NCI-H1436 treated with DMSO at 0.1 percent for 48 hours (cell line): ENCODE data around the gene ZMYND10.

Experiments used
- DNase-seq: peaks from one replicate; lab custom pipeline; 2025; lab: John Stamatoyannopoulos, UW

Gene ZMYND10

DNA sequence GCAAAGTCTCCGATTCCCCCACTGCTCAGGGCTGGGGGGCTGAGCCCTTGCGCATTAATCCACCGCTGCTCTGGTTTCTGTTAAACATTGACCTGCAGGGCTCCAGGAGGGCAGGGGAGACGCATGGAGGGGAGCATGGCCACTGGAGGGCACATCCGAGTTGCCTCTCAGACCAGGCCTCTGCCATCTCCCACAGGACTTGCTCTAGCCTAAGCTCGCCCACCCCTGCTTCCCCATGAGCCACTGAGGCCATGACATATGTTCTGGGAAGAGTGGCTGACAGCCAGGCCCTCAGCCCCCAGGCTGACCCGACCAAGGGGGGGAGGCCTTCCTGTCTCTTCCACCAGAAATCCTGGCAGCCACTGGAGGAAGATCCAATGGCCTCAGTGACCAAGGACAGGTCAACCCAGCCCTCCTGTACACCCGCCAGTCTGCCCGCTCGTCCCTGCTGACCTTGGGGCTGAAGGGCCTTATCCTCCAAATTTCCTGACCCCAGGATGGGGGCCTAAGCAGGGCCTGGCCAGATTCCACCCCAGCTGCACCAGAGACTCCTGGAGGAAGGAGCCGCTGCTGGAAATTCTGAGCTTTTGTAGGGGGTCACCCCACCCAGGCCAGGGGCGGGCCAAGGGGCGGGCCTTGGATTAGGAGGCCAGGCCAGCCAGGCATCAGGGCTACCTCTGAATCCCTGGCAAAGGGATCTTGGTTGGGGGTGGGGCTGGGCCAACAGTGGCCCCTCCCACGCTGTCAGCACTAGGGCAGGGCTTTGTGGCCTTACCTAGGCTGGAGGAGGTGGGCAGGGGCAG is 42.3 kb downstream of the ZMYND10 start, which contains the start of gene HYAL1:
Gene HYAL1 (minus strand): TSS at position 562 of the 803 bp plus-strand sequence. CDS start 618 bp downstream, outside the sequence.
- no peak for DNase-seq

DNA sequence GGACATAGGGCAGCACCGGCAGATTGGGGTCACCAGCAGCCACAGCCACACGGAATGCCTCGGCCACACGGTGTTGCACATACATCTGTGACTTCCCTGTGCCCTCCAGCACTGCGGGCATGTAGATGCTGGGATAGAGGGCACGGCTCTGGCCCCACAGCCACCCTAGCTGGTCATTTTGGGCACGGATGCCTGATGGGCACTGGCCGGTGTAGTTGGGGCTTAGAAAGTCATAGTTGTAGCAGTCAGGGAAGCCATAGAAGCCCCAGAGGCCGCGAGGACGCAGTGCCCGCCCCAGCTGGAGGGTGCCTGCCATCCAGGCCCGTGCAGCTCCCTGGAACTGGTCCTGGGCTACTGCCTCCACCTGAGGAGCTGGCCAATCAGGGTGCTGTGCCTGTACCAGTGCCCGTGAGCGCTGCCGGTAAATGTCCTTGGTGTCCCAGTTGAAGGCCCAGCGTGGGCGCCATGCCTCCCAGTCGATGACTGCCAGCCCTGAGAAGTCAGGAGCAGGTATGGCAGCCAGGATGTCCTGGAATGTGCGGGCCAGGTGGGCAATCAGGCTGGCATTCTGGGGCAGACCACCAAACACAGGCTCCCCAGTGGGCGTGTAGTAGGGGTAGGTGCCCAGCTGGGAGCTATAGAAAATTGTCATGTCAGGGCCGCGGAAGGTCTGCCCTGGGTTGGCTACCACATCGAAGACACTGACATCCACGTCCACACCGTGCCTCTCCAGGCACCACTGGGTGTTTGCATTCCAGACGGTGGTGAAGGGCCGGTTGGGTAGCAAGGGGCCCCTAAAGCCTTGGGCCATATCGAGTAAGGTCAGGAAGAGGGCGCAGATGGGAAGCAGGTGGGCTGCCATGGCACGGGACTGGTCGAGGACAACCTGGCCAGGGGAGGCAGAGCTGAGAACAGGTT is 43.2 kb downstream of the ZMYND10 start:
- DNase-seq, result no peak

DNA sequence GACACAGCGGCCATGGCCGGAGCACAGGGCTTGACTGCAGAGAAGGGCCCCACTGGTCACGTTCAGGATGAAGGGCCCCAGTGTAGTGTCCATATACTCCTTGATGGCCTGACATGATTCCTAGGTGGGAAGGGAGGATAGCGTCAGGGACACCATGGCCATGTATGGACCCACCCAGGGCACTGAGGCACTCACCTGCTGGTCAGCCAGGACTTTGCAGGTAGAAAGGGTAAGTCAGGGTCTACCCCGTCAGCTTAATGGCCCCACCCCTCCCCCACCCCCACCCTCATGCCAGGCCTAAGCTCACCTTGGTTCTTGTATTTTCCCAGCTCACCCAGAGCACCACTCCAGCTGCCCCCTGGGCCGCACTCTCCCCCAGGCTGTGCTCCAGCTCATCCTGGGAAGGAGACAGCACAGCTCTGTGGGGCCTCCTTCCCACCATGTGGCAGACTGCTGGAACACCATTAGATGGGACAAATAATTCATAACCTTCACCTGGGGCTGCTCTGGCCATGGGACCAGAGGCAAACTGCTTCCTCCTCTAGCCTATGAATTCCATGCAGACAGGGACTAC is 44.8 kb downstream of the ZMYND10 start:
- DNase-seq, result no peak

DNA sequence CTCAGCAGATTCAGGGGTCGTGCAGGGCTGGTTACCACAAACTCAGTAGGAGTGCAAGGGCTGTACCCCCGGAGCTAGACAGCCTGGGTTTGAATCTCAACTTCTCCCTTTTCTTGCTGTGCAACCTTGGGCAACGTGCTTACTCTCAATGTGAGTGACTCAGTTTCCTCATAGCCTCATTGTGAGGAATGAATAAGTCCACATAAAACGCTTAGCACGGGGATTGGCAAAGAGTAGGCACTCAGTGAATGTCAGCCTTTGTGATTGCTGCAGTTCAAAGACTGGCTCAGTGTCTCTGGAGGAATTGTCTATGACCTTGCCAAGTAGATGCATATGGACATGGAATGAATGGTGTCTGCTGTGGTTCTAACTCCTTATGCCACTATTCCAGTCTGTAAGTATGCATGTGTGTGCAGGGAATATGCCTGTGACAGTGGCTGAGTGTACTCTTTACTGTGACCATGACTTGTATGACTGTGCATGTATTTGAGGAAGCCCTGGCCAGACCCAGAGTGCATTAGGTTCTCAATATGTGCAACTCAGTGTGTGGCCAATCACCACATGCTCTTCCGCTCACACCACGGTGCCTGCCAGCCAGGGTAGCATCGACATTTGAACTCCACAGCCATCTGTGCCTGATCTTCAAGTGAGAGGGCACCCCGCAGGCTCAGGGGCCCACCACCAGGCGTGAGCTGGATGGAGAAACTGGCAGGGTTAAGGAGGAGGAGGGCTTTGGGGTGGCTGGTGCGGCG is 45.4 kb downstream of the ZMYND10 start:
- DNase-seq, result no peak

DNA sequence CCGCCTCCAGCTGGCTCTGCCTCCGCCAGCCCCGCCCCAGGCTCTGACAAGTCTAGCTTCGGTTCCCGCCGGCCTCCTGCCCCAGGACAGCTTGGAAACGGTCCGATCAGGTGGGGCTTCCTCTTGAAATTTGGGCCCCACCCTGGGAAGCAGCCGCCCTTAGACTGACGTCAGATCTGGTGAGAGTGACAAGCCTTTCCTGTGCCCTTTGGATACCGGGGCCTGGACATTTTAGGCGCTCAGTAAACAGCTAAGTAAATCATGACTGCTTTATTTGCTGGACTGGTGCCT is 45.9 kb downstream of the ZMYND10 start:
- no peak for DNase-seq

DNA sequence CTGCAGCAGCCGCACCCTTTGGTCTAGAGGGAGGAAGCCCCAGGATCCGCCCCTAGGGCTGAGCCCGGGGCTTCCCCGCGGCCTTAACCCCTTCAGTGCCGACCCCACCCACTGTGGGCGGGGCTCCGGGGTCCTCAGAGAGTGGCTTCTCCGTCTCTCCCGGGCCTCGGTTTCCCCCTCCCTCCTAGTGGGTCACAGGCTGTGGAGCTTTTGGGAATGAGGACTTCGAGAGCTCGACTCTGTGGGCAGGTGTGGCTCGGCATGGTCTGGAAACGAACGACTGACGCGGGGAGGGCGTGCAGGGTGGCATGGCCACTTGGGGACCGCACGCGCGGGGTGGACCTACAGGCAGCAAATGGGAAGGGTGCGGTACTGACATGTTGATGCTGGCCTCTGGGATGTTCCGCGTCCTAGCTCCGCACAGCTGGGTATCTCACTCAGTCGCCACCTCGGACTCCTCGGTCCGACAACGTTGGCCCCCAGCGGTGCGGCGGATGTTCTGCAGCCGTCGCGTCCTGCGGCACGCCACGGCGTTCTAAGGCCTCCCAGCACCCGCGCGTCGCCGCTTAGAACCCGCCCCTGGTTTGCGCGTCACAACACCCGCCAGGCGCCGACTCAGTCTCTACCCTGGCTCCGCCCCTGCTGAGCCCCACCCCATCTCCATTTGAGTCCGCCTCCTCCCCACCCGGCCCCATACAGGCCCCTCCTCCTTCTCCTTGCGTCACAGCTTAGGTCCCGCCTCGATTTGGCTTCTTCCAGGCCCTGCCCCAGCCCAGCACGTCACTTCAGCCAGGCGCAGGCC is 46.5 kb downstream of the ZMYND10 start, which contains the start of the genes HYAL3 and NAA80:
Gene HYAL3 (minus strand): TSS at position 570 of the 802 bp plus-strand sequence. CDS start 3,803 bp downstream, outside the sequence.
Gene NAA80 (minus strand): TSS at position 570 of the 802 bp plus-strand sequence. CDS start 1,942 bp downstream, outside the sequence.
- peak; percentile 70 for DNase-seq

DNA sequence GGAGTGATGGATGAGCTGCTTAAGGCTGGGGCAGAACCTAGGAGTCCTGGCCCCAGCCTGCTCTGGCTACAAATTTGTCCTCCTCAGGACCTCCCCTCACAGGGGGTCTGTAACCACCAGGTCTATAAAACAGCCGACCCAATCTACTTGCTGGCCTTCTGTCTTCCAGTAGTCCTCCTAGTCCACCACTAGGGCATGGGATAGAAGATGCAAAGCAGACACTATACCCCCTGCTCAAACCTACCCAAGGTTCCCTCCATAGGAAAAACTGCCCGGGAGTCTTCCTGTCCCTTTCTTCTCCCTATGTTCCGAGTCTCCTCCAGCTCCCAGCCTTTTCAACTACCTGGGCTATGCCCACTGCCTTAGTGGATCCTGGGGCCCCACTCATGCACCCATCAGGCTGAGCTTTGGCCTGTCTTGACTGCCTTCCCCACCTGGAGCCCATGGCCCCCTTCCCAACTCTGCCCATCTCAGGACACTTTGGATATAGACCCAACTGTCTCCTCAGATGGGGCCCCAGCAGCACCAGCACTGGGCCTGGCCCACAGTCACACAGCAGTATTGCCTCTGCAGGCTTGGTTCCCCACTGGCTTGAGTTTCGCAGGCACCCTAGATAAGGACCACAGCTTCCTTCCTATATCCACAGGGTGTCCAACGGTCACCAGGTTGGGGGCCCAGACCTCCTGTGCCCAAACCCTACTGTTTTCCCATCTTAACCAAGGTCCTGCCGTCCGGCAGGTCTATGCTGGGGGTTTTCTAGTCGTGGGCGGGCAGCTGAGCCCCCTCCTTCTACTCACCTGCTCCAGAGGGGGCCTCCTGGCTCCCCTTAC is 47.4 kb downstream of the ZMYND10 start:
- no peak for DNase-seq

DNA sequence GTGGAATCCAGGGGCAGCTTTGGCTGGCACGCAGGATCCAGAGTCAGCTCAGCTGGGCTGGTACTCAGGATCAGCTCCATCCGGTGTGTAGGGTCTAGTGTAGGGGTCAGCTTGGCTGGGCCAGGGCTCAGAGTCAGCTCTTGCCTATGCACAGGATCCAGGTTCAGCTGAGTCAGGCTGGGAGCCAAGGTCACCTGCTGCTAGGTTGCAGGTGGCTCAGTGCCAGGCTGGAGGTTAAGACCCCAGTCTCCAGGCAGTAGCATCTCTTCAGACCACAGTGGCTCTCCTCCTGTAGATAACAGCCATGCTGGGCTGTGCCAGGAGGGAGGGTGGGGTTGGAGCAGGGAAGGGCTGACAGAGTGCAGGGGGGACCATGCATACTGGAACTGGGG is 48.2 kb downstream of the ZMYND10 start:
- no peak for DNase-seq

DNA sequence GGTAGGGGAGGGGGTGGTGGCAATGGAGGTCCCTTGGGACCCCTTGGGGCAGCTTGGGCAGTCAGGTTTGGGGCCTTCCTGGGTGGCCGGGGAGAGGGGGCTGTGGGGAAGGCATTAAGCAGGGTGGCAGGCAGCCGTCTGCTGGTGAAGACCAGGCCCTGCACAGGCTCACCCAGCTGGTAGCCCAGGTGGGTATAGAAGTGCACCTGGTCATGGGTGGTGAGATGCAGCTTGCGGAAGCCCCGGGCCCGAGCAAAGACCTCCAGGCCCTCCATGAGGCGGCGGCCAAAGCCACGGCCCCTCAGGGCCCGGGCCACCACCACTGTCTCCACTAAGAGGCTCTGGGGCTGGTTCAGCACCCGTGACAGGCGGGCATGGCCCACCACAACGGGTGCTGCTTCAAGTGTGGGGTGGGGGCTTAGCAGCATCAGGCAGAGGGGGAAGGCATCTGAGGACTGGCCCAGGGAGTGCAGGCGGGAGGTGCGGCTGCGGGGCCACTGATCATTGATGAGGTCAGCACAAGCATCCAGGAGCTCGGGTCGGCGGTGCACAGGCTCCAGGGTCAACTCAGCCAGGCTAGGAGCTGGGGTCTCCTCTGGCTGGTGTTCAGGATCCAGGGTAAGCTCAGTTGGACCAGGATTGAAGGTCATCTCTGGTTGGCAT is 48.7 kb downstream of the ZMYND10 start:
- no peak for DNase-seq

DNA sequence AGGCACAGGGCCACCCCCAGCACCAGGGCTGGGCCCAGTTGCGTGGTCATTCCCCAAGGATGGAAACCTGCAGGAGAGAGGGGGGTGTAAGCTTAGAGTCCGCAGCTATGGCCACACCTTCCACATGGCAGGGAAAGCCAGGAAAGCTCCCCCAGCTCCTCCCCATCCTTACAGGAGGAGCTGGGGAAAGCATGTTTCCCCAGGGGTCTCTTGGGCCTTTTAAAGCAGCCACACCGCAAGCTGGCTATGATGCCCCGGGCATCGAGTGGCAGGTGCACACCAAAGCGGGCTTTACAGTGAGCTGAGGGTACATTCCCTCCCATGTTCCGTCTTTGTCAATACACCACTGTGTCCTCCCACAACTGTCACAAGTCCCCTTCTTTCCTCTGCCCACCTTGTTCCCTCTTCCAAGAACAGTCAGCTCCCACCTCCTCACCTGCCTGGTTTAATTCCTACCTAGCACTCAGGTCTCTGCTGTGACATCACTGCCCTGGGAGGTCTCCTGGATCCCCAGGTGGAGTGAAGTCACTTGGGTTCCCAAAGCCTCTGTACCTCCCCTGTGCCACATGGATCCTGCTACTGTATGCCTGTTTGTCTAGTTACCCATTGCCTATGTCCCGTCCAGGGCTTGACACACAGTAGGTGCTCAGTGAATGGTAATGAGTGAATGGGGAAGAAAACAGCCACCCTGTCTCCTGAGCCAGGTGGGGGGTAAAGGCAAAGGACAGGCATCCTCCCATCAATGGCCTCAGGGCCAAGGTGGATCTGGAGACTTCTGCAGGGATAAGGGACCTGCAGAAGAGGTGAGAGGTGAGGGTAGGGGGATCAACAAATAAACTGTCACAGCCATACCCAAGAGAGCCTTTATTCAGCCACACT is 49.7 kb downstream of the ZMYND10 start:
- no peak for DNase-seq

DNA sequence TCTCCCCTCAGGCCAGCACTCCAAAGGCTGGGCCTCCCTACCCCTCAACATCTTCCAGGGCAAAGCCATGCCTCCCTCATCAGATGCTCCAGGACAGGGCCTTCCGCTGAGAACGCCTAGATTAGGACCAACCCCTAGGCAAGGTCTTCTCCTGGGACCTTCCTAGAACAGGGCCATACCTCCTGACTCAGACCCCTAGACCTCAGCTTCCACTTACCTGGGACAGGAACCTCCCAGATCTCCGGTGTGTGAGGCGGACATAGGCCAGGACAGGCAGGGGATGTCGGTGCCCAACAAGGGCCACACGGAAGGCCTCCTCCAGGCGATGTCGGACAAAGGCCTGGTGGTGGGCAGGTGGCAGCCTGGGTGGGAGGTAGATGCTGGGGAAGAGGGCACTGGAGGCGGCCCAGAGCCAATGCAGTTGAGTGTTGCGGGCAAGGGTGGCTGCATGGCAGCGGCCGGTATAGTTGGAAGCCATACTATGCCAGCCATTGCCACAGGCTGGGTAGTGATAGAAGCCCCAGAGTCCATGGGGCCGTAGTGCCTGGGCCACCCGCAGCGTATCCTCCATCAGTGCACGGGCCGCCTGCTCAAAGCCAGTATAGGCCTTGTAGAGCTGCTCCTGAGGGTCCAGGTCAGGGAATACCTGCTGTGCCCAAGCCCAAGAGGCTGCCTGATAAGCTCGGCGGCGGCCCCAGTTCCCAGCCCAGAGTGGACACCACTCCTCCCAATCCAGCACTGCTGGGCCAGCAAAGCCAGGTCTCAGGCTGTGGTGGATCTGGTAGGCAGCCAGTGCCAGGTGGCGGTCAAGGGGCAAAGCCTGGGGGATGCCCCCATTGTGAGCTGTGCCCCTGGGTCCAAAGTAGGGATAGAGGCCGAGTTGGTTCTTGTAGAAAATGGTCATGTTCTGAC is 50.8 kb downstream of the ZMYND10 start:
- DNase-seq, result no peak

DNA sequence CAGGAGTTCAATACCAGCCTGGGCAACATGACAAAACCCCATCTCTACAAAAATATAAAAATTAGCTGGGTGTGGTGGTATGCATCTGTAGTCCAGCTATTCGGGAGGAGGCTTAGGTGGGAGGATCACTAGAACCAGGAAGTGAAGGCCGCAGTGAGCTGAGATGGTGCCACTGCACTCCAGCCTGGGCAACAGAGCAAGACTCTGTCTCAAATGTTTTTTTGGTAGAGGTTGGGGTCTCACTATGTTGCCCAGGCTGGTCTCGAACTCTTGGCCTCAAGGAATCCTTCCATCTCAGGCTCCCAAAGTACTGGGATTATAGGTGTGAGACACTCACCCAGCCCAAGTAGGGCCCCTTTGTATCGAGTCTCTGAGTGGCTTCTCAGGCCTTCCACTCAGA is 51.4 kb downstream of the ZMYND10 start:
- DNase-seq, result no peak

DNA sequence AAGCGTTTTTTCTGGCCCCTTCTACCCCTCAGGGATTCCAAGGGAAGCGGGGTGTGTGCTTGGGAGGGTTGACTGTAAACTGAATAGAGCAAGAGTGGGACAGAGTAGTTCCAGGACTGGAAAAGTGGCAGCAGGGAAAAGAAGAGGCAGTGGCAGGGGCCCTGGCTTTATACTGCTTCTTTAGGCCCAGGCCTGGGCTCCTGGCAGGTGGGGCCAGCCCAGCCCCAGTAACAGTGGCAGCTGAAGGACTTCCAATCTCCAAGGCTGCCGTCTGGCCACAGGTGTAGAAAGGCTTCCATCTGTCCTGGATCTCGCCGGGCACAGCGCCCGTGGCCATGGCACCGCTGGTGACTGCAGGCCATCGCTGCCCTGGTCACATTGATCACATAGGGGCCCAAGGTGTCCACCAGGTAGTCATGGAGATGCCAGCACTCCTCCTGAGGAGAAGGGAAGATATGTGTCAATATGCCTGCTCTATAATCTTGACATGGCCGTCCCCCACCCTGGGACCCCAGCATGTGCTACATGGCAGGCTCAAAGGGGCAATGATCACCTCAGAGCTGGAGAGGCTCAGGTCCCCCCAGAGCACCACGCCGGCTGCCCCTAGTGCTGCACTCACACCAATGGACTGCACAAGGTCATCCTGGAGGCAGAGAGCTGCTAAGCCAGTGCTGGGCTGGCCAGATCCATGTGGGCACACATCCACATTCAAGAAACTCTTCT is 52.3 kb downstream of the ZMYND10 start:
- no peak for DNase-seq

DNA sequence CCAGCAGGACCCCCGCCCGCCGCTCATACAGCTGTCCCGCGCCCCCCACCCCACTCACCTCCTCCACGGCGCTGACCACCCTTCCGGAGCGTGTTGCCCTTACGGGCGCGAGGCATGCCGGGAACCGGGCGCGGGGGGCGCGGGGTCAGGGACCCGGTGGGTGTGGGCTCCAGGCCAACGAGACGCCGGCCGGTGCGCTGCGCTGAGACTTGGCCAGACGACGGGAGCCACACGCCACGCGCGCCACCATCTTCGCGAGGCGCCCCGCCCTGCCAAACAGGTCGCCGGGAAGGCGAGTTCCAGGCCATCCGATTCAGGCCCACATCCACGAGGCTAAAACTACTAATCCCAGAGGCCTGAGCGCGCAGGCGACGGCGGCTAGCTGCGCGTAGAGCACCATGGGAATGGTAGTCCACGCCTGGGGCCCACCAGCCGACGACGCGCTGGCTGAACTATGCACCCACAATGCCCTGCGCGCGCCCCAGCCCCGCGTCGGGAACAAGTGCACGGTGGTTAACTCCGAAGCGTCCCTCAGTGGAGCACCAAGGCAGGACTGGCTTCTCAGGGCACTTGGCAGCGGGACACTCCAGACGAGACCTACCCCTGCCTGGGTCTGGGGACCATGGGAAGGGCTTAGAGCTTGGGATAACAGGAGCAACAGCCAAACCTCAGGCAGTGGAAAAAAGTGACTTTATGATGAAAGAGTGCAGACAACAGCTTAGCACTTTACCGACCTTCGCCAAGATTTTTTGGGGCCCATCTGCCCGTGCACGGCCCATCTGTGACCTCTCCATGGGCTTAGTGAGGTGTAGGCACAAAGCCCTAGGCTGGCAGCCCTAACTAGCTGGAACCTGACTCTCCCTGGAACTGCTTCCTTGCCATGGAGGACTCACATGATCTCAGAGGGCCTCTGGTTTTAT is 53.1 kb downstream of the ZMYND10 start, which contains the start of gene IFRD2:
Gene IFRD2 (minus strand): TSS at position 271 of the 920 bp plus-strand sequence. CDS start 155 bp downstream, at position 116.
- DNase-seq, result peak; percentile 64
